HepG2 (cell line): ENCODE data around the gene PDLIM7. TPM values are rescaled to one million over a fixed set of nuclear protein-coding genes. Genes with fewer than 3 reads are reported as not detected.
A peak's percentile ranks its signal among the peaks of the same experiment; 100 is the strongest.

ENCODE experiments used
- ARNT2 ChIP-seq: sonication (generic); formaldehyde crosslinking; IDR thresholded peaks from 2 replicates; pipeline ENCODE4 v1.8.0; 2022; ENCODE audit warnings: mild to moderate bottlenecking, low read depth, missing genetic modification reagents, moderate library complexity
- CENPT ChIP-seq: sonication (generic); formaldehyde crosslinking; IDR thresholded peaks from 2 replicates; pipeline ENCODE4 v1.8.0; 2022; ENCODE audit warnings: low read depth, mild to moderate bottlenecking, moderate library complexity, missing genetic modification reagents
- DMTF1 ChIP-seq: sonication (generic); formaldehyde crosslinking; IDR thresholded peaks from 2 replicates; pipeline ENCODE4 v1.4.0; 2020; ENCODE audit warnings: mild to moderate bottlenecking, missing genetic modification reagents
- ELF1 ChIP-seq: sonication (generic); formaldehyde crosslinking; IDR thresholded peaks from 2 replicates; pipeline ENCODE4 v1.4.0; 2020; ENCODE audit warnings: missing genetic modification reagents
- HNRNPL ChIP-seq: fragments of 200-400 bp; formaldehyde crosslinking; IDR thresholded peaks from 2 replicates; pipeline ENCODE4 v1.6.1; 2017; ENCODE audit warnings: mild to moderate bottlenecking, low read depth, low read length
- IRF1 ChIP-seq: sonication (generic); formaldehyde crosslinking; IDR thresholded peaks from 2 replicates; pipeline ENCODE4 v1.4.0; 2020; ENCODE audit warnings: low read depth, mild to moderate bottlenecking, missing genetic modification reagents
- RBAK ChIP-seq: sonication (generic); formaldehyde crosslinking; IDR thresholded peaks from 2 replicates; pipeline ENCODE4 v1.5.1; 2020; ENCODE audit warnings: mild to moderate bottlenecking, missing genetic modification reagents
- RXRB ChIP-seq: IDR thresholded peaks from 2 replicates; pipeline ENCODE4 v1.6.1; 2016; ENCODE audit warnings: borderline replicate concordance, missing genetic modification reagents, missing compliant biosample characterization
- ZNF230 ChIP-seq: sonication (generic); formaldehyde crosslinking; IDR thresholded peaks from 2 replicates; pipeline ENCODE4 v1.4.0; 2020; ENCODE audit warnings: mild to moderate bottlenecking, missing genetic modification reagents
- ZNF333 ChIP-seq: sonication (generic); formaldehyde crosslinking; IDR thresholded peaks from 2 replicates; pipeline ENCODE4 v1.4.0; 2020; ENCODE audit warnings: mild to moderate bottlenecking, missing genetic modification reagents, borderline replicate concordance
- ZNF446 ChIP-seq: sonication (generic); formaldehyde crosslinking; IDR thresholded peaks from 2 replicates; pipeline ENCODE4 v1.5.0; 2020; ENCODE audit warnings: mild to moderate bottlenecking, missing genetic modification reagents
- ZNF550 ChIP-seq: sonication (generic); formaldehyde crosslinking; IDR thresholded peaks from 2 replicates; pipeline ENCODE4 v1.4.0; 2020; ENCODE audit warnings: mild to moderate bottlenecking, missing genetic modification reagents, borderline replicate concordance
- ZNF576 ChIP-seq: sonication (generic); formaldehyde crosslinking; IDR thresholded peaks from 2 replicates; pipeline ENCODE4 v1.4.0; 2020; ENCODE audit warnings: mild to moderate bottlenecking, missing genetic modification reagents
- ZNF629 ChIP-seq: sonication (generic); formaldehyde crosslinking; conservative IDR thresholded peaks from 2 replicates; pipeline ENCODE4 v1.5.0; 2020; ENCODE audit warnings: missing genetic modification reagents
- polyA plus RNA-seq, 8 experiments: library from polyadenylated mRNA; depleted of rRNA in 3 of 8; stranded (reverse) in 7 of 8; unstranded in 1 of 8; fragments of >200 nt; fragmentation: Illumina TruSeq in 4 of 8; extraction: Trizol in 4 of 8; gene quantifications; 2 replicates each; pipeline versions ENCODE4 v1.2.1 to v1.2.3, GENCODE V29; 2011 to 2016; ENCODE audit warnings: low read depth in 4 of 8, missing spikeins in 1 of 8, mixed read lengths in 1 of 8; ENCODE audit not compliant: insufficient read depth in 1 of 8
- total RNA-seq, 5 experiments: library from RNA; depleted of rRNA; stranded (reverse); fragments of >200 nt; fragmentation: Illumina TruSeq; extraction: Trizol; gene quantifications; 2 replicates each; pipeline ENCODE4 v1.2.3, GENCODE V29; 2016; ENCODE audit warnings: low read depth in 1 of 5
- TF ChIP-seq, protein P1 (sequence below): sonication (generic); formaldehyde crosslinking; IDR thresholded peaks from 2 replicates; pipeline ENCODE4 v1.5.0; 2020; ENCODE audit warnings: mild to moderate bottlenecking, missing genetic modification reagents, borderline replicate concordance
- TF ChIP-seq, protein P2 (sequence below): sonication (generic); formaldehyde crosslinking; IDR thresholded peaks from 2 replicates; pipeline ENCODE4 v1.4.0; 2020; ENCODE audit warnings: missing genetic modification reagents
- TF ChIP-seq, protein P3 (sequence below): sonication (generic); formaldehyde crosslinking; IDR thresholded peaks from 2 replicates; pipeline ENCODE4 v1.5.0; 2020; ENCODE audit warnings: missing genetic modification reagents, mild to moderate bottlenecking, borderline replicate concordance

The PDLIM7 gene
- total and polyA plus RNA-seq, 2 of the 13 experiments (the other 11 are each of a cell fraction or from before 2014, with no cell fraction given) = 21.1 to 31.3 TPM

- no peak for TF ChIP-seq IRF1 (CRISPR knock-in tag)
- peak; percentile 93 for TF ChIP-seq ELF1 (CRISPR knock-in tag)
- TF ChIP-seq, protein P1, sequence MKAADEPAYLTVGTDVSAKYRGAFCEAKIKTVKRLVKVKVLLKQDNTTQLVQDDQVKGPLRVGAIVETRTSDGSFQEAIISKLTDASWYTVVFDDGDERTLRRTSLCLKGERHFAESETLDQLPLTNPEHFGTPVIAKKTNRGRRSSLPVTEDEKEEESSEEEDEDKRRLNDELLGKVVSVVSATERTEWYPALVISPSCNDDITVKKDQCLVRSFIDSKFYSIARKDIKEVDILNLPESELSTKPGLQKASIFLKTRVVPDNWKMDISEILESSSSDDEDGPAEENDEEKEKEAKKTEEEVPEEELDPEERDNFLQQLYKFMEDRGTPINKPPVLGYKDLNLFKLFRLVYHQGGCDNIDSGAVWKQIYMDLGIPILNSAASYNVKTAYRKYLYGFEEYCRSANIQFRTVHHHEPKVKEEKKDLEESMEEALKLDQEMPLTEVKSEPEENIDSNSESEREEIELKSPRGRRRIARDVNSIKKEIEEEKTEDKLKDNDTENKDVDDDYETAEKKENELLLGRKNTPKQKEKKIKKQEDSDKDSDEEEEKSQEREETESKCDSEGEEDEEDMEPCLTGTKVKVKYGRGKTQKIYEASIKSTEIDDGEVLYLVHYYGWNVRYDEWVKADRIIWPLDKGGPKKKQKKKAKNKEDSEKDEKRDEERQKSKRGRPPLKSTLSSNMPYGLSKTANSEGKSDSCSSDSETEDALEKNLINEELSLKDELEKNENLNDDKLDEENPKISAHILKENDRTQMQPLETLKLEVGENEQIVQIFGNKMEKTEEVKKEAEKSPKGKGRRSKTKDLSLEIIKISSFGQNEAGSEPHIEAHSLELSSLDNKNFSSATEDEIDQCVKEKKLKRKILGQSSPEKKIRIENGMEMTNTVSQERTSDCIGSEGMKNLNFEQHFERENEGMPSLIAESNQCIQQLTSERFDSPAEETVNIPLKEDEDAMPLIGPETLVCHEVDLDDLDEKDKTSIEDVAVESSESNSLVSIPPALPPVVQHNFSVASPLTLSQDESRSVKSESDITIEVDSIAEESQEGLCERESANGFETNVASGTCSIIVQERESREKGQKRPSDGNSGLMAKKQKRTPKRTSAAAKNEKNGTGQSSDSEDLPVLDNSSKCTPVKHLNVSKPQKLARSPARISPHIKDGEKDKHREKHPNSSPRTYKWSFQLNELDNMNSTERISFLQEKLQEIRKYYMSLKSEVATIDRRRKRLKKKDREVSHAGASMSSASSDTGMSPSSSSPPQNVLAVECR = peak; percentile 99
- no peak for TF ChIP-seq RBAK
- peak; percentile 68 for TF ChIP-seq RXRB (CRISPR knock-in tag)
- 0 out of 2 replicates have a peak, but pooled peaks have one; percentile 59 for TF ChIP-seq HNRNPL
- TF ChIP-seq ZNF446 = no peak
- TF ChIP-seq ZNF230 (CRISPR knock-in tag) = peak; percentile 93
- TF ChIP-seq, protein P2, sequence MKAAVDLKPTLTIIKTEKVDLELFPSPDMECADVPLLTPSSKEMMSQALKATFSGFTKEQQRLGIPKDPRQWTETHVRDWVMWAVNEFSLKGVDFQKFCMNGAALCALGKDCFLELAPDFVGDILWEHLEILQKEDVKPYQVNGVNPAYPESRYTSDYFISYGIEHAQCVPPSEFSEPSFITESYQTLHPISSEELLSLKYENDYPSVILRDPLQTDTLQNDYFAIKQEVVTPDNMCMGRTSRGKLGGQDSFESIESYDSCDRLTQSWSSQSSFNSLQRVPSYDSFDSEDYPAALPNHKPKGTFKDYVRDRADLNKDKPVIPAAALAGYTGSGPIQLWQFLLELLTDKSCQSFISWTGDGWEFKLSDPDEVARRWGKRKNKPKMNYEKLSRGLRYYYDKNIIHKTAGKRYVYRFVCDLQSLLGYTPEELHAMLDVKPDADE (CRISPR knock-in tag) = peak; percentile 77; the same call in 1 of the 2 replicates
- TF ChIP-seq, protein P3, sequence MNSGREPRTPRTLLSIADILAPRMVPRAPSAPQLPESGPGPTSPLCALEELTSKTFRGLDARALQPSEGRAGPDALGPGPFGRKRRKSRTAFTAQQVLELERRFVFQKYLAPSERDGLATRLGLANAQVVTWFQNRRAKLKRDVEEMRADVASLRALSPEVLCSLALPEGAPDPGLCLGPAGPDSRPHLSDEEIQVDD (CRISPR knock-in tag) = peak; percentile 90; the same call in 1 of the 2 replicates
- no peak for TF ChIP-seq ARNT2 (CRISPR knock-in tag)
- no peak for TF ChIP-seq ZNF629 (CRISPR knock-in tag)
- TF ChIP-seq ZNF333 (CRISPR knock-in tag) = peak; percentile 61; the same call in 1 of the 2 replicates
- TF ChIP-seq ZNF550 = peak; percentile 26; the same call in 1 of the 2 replicates
- TF ChIP-seq CENPT (CRISPR knock-in tag) = no peak
- TF ChIP-seq DMTF1 (CRISPR knock-in tag) = no peak
- TF ChIP-seq ZNF576 (CRISPR knock-in tag) = 0 out of 2 replicates have a peak, but pooled peaks have one; percentile 22
Observed at GRCh38 chr5:177516601-177517568, 19.5 kb upstream of the PDLIM7 start, which contains the start of gene DDX41 (continued).
